Suprapubic skin (tissue), 4 donors: ENCODE measurements around the gene MTA1. TPM values are rescaled to one million over a fixed set of nuclear protein-coding genes. Genes with fewer than 3 reads are reported as not detected.

ENCODE experiments used
- DNase-seq, 2 donors: peaks; one replicate each; pipeline ENCODE4 v3.0.0-alpha.2; 2019; ENCODE audit warnings: low spot score in 2 of 2
- H3K27ac ChIP-seq: fragments of 200-600 bp; sonication (generic); one replicate; pipeline ENCODE4 v1.5.1; 2019
- H3K27me3 ChIP-seq: fragments of 200-600 bp; sonication (generic); one replicate; pipeline ENCODE4 v1.5.1; 2019
- H3K36me3 ChIP-seq: fragments of 200-600 bp; sonication (generic); one replicate; pipeline ENCODE4 v1.5.1; 2019
- H3K4me1 ChIP-seq: fragments of 200-600 bp; sonication (generic); one replicate; pipeline ENCODE4 v1.5.1; 2019
- H3K4me3 ChIP-seq: fragments of 200-600 bp; sonication (generic); one replicate; pipeline ENCODE4 v1.5.1; 2019; ENCODE audit warnings: mild to moderate bottlenecking
- H3K9me3 ChIP-seq: fragments of 200-600 bp; sonication (generic); one replicate; pipeline ENCODE4 v1.5.1; 2019
- CTCF ChIP-seq, 2 donors: fragments of 200-600 bp in 1 of 2; fragments of 450-650 bp in 1 of 2; sonication (generic) in 1 of 2; IDR thresholded peaks; one replicate each; pipeline ENCODE4 v1.5.1; 2016 to 2019; ENCODE audit warnings: antibody characterized with exemption in 2 of 2, mild to moderate bottlenecking in 1 of 2, moderate library complexity in 1 of 2
- EP300 ChIP-seq: sonication (generic); formaldehyde crosslinking; IDR thresholded peaks from one replicate; pipeline ENCODE4 v1.6.1; 2017; ENCODE audit warnings: antibody characterized with exemption
- POLR2A ChIP-seq, 2 donors: fragments of 450-650 bp; IDR thresholded peaks; one replicate each; pipeline ENCODE4 v1.6.1; 2017; ENCODE audit warnings: antibody characterized with exemption in 2 of 2, mild to moderate bottlenecking in 2 of 2, moderate library complexity in 2 of 2
- POLR2AphosphoS5 ChIP-seq, 3 donors: sonication (generic); formaldehyde crosslinking; IDR thresholded peaks; one replicate each; pipeline ENCODE4 v1.6.1; 2017; ENCODE audit warnings: antibody characterized with exemption in 3 of 3
- WGBS: methylation state at CpG from one replicate; pipeline ENCODE4 v1.1.5; 2018; 5-methylcytosine and 5-hydroxymethylcytosine counted together
- total RNA-seq, 4 donors: library from RNA; depleted of rRNA; stranded (reverse); fragments of >200 nt; gene quantifications; one replicate each; pipeline ENCODE4 v1.1.0, GENCODE V29; 2016

MTA1 gene
- total RNA-seq, 4 donors from 2014 or later: 38.1 to 107 (median 59.5) TPM

GRCh38 chr14:105473033-105473676, 53.5 kb downstream of the MTA1 start:
- Histone ChIP-seq H3K4me1 (peaks cover 74% of the 10 kb centered on the region), H3K4me3 (peak overlapping the region; percentile 91), H3K27ac (peak overlapping the region; percentile 92), H3K9me3 (no peaks in the 10 kb centered on the region), H3K36me3 (peaks cover 14% of the 10 kb centered on the region), H3K27me3 (no peaks in the 10 kb centered on the region)
- 10% methylated on average over 2 of the region's 7 CpGs for WGBS
- TF ChIP-seq EP300: no peak
- no peak for TF ChIP-seq POLR2AphosphoS5 (IDR thresholded peaks at IDR 0.05)
- TF ChIP-seq POLR2A (IDR thresholded peaks at IDR 0.05): no peak
- no peak for TF ChIP-seq CTCF (IDR thresholded peaks at IDR 0.05)
- DNase-seq: peak in 1 of 2 donors; percentile 79

GRCh38 chr14:105473677-105474482, 54.3 kb downstream of the MTA1 start:
- no peaks in the 10 kb centered on the region for H3K9me3 ChIP-seq
- peaks cover 67% of the 10 kb centered on the region for H3K4me1 ChIP-seq
- DNase-seq: peak; percentile 96 to 97
- no peak for TF ChIP-seq CTCF (IDR thresholded peaks at IDR 0.05)
- no peak for TF ChIP-seq EP300
- no peak for TF ChIP-seq POLR2AphosphoS5 (IDR thresholded peaks at IDR 0.05)
- no peak for TF ChIP-seq POLR2A (IDR thresholded peaks at IDR 0.05)
- H3K36me3 ChIP-seq: peaks cover 16% of the 10 kb centered on the region
- H3K27ac ChIP-seq: peak overlapping the region; percentile 92
- WGBS: no CpG with 5 or more reads among the region's 60 CpGs
- no peaks in the 10 kb centered on the region for H3K27me3 ChIP-seq
- H3K4me3 ChIP-seq: peak overlapping the region; percentile 91

GRCh38 chr14:105474483-105475268, 55.0 kb downstream of the MTA1 start, which contains the start of gene CRIP2:
Gene CRIP2 (plus strand): TSS chr14:105474821. CDS start chr14:105474863, 42 bp downstream.
- Histone ChIP-seq H3K27ac (peak within 1 kb of the TSS; percentile 92), H3K9me3 (no peaks in the 10 kb centered on the region), H3K4me1 (peaks cover 60% of the 10 kb centered on the region), H3K4me3 (peak within 1 kb of the TSS; percentile 91), H3K36me3 (peaks cover 18% of the 10 kb centered on the region), H3K27me3 (no peaks in the 10 kb centered on the region)
- TF ChIP-seq POLR2AphosphoS5 (IDR thresholded peaks at IDR 0.05) (no peak), POLR2A (IDR thresholded peaks at IDR 0.05) (peak in 1 of 2 donors; percentile 46)
- 0% methylated on average over 8 of the region's 118 CpGs for WGBS
- DNase-seq: peak in 1 of 2 donors; percentile 80

GRCh38 chr14:105475269-105476096, 55.9 kb downstream of the MTA1 start:
- Histone ChIP-seq H3K9me3 (no peaks in the 10 kb centered on the region), H3K36me3 (peaks cover 14% of the 10 kb centered on the region), H3K27ac (peak overlapping the region; percentile 92), H3K27me3 (no peaks in the 10 kb centered on the region), H3K4me1 (peaks cover 61% of the 10 kb centered on the region), H3K4me3 (peak overlapping the region; percentile 91)
- TF ChIP-seq POLR2AphosphoS5 (IDR thresholded peaks at IDR 0.05) (peak in 1 of 3 donors; percentile 27), EP300 (no peak), POLR2A (IDR thresholded peaks at IDR 0.05) (no peak), CTCF (IDR thresholded peaks at IDR 0.05) (no peak)
- peak in 1 of 2 donors; percentile 87 for DNase-seq
- no CpG with 5 or more reads among the region's 48 CpGs for WGBS
